Peyer's patch (tissue), 4 donors: ENCODE results near the gene TMEM147.

Source experiments
- CTCF ChIP-seq, 6 experiments: fragments of 450-650 bp in 4 of 6; fragments of 200-600 bp in 2 of 6; sonication (generic) in 1 of 6; IDR thresholded peaks; one replicate each; pipeline ENCODE4 v1.5.1; 2017 to 2019; ENCODE audit warnings: antibody characterized with exemption in 6 of 6, mild to moderate bottlenecking in 3 of 6, moderate library complexity in 1 of 6
- POLR2A ChIP-seq, 2 donors: fragments of 450-650 bp; IDR thresholded peaks; one replicate each; pipeline ENCODE4 v1.5.1; 2017; ENCODE audit warnings: antibody characterized with exemption in 2 of 2, mild to moderate bottlenecking in 2 of 2, moderate library complexity in 2 of 2

GRCh38 chr19:35531291-35531690 is 14.1 kb upstream of the TMEM147 start:
- TF ChIP-seq CTCF (IDR thresholded peaks at IDR 0.05) (no peak), POLR2A (IDR thresholded peaks at IDR 0.05) (no peak)
